ENCODE measurements around the gene SUSD1. TPM values are rescaled to one million over a fixed set of nuclear protein-coding genes. Genes with fewer than 3 reads are reported as not detected.

SUSD1 gene
- total and polyA plus RNA-seq, 2 experiments from 2014 or later, result 18.5 to 30.5 TPM

- TF ChIP-seq, protein P1, sequence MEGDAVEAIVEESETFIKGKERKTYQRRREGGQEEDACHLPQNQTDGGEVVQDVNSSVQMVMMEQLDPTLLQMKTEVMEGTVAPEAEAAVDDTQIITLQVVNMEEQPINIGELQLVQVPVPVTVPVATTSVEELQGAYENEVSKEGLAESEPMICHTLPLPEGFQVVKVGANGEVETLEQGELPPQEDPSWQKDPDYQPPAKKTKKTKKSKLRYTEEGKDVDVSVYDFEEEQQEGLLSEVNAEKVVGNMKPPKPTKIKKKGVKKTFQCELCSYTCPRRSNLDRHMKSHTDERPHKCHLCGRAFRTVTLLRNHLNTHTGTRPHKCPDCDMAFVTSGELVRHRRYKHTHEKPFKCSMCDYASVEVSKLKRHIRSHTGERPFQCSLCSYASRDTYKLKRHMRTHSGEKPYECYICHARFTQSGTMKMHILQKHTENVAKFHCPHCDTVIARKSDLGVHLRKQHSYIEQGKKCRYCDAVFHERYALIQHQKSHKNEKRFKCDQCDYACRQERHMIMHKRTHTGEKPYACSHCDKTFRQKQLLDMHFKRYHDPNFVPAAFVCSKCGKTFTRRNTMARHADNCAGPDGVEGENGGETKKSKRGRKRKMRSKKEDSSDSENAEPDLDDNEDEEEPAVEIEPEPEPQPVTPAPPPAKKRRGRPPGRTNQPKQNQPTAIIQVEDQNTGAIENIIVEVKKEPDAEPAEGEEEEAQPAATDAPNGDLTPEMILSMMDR (IDR thresholded peaks at IDR 0.05; ENCODE audit: poor library complexity), result no peak
- TF ChIP-seq EZH2phosphoT487 (IDR thresholded peaks at IDR 0.05; ENCODE audit: low read depth, severe bottlenecking, unreplicated experiment) (no peak), EZH2 (IDR thresholded peaks at IDR 0.05; ENCODE audit: borderline replicate concordance) (no peak)
- H4K20me1 ChIP-seq (ENCODE audit: insufficient read depth, poor library complexity, severe bottlenecking), result no peaks in the 10 kb centered on the region
- no peak for DNase-seq (ENCODE audit: low spot score)
- no peaks in the 10 kb centered on the region for H3K9me2 ChIP-seq (replicated peaks; ENCODE audit: insufficient read depth)
- no peak overlapping the region for H3K4me2 ChIP-seq
- no peaks in the 10 kb centered on the region for H3K27me3 ChIP-seq
- no peak overlapping the region for H3K4me3 ChIP-seq
- no peaks in the 10 kb centered on the region for H3K36me3 ChIP-seq (replicated peaks; ENCODE audit: insufficient read depth, low read depth)
- WGBS (ENCODE audit: low lambda C conversion rate, missing lambda C conversion rate), result 96% methylated on average over 7 of the region's 7 CpGs
- no peaks in the 10 kb centered on the region for H3K4me1 ChIP-seq (ENCODE audit: insufficient read depth)
- H3K27ac ChIP-seq, result no peak overlapping the region
- H3K79me2 ChIP-seq, result no peaks in the 10 kb centered on the region
- no peaks in the 10 kb centered on the region for H3K9me3 ChIP-seq (ENCODE audit: low read depth)
- H2AFZ ChIP-seq, result no peak overlapping the region
Observed at GRCh38 chr9:112081918-112082729, 93.0 kb downstream of the SUSD1 start.

DNA sequence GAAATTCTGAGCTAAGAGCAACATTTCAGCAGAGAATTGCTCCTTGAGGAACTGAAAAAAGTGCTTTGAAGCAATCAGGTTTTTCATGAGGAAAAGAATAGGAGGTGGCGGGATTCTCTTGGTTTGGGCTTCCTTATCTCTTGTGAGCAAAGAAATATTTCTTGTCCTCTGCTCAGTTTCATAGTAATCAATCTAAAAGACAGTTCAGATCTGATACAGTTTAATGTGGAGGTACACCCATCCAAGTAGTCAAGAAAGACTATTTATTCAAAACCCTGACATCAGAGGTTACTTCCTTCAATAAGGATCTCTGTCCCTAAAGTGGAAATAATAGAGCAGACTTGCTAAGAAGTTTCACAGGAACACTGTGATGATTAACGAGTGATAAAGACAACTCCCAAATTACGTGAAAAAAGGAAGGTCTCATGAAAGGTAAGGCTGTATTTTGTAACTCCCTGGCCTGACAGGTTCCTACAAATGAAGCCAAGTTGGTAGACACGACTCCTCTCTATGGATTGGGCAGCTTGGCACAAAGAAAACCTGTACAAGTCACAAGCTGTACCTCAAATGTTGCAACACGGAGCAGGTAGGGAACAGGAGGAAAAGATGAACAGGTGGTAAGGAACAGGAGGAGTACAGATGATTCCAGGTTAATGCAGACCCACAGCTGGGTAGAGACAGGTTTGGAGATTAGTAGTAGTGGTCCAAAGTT, 94.1 kb downstream of the SUSD1 start:
- H3K9me2 ChIP-seq (replicated peaks; ENCODE audit: insufficient read depth), result no peaks in the 10 kb centered on the region
- DNase-seq (ENCODE audit: low spot score), result no peak
- no peak overlapping the region for H2AFZ ChIP-seq
- no peaks in the 10 kb centered on the region for H3K36me3 ChIP-seq (replicated peaks; ENCODE audit: insufficient read depth, low read depth)
- TF ChIP-seq EZH2 (IDR thresholded peaks at IDR 0.05; ENCODE audit: borderline replicate concordance), result no peak
- TF ChIP-seq, protein P1 (IDR thresholded peaks at IDR 0.05; ENCODE audit: poor library complexity), result no peak
- TF ChIP-seq EZH2phosphoT487 (IDR thresholded peaks at IDR 0.05; ENCODE audit: low read depth, severe bottlenecking, unreplicated experiment), result no peak
- no peaks in the 10 kb centered on the region for H3K79me2 ChIP-seq
- WGBS (ENCODE audit: low lambda C conversion rate, missing lambda C conversion rate), result 91% methylated on average over 5 of the region's 5 CpGs
- no peaks in the 10 kb centered on the region for H3K9me3 ChIP-seq (ENCODE audit: low read depth)
- H4K20me1 ChIP-seq (ENCODE audit: insufficient read depth, poor library complexity, severe bottlenecking), result no peaks in the 10 kb centered on the region
- no peaks in the 10 kb centered on the region for H3K27me3 ChIP-seq
- no peak overlapping the region for H3K4me3 ChIP-seq
- no peak overlapping the region for H3K4me2 ChIP-seq
- no peaks in the 10 kb centered on the region for H3K4me1 ChIP-seq (ENCODE audit: insufficient read depth)
- no peak overlapping the region for H3K27ac ChIP-seq

GRCh38 chr9:112078432-112078831, 96.7 kb downstream of the SUSD1 start:
- Histone ChIP-seq H3K27me3 (no peaks in the 10 kb centered on the region), H3K9me3 (ENCODE audit: low read depth) (no peaks in the 10 kb centered on the region), H2AFZ (no peak overlapping the region), H3K4me1 (ENCODE audit: insufficient read depth) (no peaks in the 10 kb centered on the region), H3K9me2 (replicated peaks; ENCODE audit: insufficient read depth) (no peaks in the 10 kb centered on the region), H3K79me2 (no peaks in the 10 kb centered on the region), H3K36me3 (replicated peaks; ENCODE audit: insufficient read depth, low read depth) (no peaks in the 10 kb centered on the region), H3K4me2 (no peak overlapping the region), H3K27ac (no peak overlapping the region), H3K4me3 (no peak overlapping the region), H4K20me1 (ENCODE audit: insufficient read depth, poor library complexity, severe bottlenecking) (no peaks in the 10 kb centered on the region)
- TF ChIP-seq, protein P1 (IDR thresholded peaks at IDR 0.05; ENCODE audit: poor library complexity), result no peak
- no peak for TF ChIP-seq EZH2phosphoT487 (IDR thresholded peaks at IDR 0.05; ENCODE audit: low read depth, severe bottlenecking, unreplicated experiment)
- TF ChIP-seq EZH2 (IDR thresholded peaks at IDR 0.05; ENCODE audit: borderline replicate concordance), result no peak
- DNase-seq (ENCODE audit: low spot score), result no peak
- 91% methylated on average over 6 of the region's 6 CpGs for WGBS (ENCODE audit: low lambda C conversion rate, missing lambda C conversion rate)
